ENCODE measurements around the gene MRPL19. TPM values are rescaled to one million over a fixed set of nuclear protein-coding genes. Genes with fewer than 3 reads are reported as not detected.

Gene MRPL19
- total RNA-seq, 1 donor from 2014 or later, result 47.6 TPM

DNA sequence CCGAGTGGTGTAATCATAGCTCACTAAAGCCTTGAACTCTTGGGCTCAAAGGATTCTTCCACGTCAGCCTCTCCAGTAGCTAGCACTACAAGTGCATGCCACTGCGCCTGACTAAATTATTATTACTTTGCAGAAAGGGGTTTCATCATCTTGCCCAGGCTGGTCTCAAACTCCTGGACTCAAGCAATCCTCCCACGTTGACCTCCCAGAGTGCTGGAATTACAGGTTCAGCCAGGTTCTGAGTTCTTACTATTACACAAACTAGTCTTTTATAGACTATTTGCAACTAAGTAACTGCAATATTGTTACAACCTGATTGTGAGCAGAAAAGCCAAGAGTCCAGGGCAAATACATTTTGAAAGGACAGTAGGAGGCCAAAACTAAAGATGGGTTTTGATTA lies 35.9 kb upstream of the MRPL19 start:
- TF ChIP-seq, protein P1, sequence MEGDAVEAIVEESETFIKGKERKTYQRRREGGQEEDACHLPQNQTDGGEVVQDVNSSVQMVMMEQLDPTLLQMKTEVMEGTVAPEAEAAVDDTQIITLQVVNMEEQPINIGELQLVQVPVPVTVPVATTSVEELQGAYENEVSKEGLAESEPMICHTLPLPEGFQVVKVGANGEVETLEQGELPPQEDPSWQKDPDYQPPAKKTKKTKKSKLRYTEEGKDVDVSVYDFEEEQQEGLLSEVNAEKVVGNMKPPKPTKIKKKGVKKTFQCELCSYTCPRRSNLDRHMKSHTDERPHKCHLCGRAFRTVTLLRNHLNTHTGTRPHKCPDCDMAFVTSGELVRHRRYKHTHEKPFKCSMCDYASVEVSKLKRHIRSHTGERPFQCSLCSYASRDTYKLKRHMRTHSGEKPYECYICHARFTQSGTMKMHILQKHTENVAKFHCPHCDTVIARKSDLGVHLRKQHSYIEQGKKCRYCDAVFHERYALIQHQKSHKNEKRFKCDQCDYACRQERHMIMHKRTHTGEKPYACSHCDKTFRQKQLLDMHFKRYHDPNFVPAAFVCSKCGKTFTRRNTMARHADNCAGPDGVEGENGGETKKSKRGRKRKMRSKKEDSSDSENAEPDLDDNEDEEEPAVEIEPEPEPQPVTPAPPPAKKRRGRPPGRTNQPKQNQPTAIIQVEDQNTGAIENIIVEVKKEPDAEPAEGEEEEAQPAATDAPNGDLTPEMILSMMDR (IDR thresholded peaks at IDR 0.05; ENCODE audit: unreplicated experiment), result no peak
- Mint-ChIP-seq H3K4me1 (peaks cover 10% of the 10 kb centered on the region), H3K27ac (no peak overlapping the region), H3K27me3 (ENCODE audit: low read depth) (peaks cover 43% of the 10 kb centered on the region), H3K36me3 (no peaks in the 10 kb centered on the region), H3K9me3 (no peaks in the 10 kb centered on the region), H3K4me3 (no peak overlapping the region)
- no peak for DNase-seq (ENCODE audit: low spot score in 2 of 2, unreplicated experiment in 2 of 2)

DNA sequence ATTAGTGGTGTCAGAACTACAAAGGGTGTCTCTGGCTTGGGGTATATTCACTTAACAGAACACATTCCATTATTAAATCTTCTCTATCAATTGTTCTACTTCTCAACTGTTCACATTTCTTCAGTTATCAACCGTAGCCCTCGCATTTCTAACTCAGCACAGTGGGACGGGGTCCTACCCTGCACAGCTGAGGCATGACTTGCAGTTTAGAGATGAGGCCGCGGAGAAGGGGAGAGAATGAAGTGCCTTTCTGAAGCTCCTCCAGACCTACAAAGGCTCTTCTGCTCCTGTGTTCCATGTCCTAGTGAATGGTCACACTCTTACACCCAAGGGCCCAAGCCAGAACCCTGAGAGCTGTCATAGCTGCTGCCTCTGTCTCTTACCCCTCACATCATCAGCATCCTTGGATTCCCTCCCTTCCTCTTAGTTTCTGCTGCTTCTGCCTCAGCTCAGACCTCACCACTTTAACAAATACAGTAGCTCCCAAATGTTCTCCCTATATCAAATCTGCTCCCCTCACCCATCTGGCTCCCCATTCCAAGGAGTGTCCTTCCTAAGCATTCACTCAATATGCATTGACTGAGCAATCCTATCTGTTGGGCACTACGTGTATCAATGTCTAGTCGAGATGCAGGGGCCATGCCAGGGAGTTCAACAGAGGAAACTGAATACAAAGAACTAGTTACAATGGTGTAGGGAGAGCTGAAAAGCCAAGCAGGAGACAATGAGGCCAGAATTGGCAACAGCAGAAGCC lies 34.3 kb upstream of the MRPL19 start:
- Mint-ChIP-seq H3K27me3 (ENCODE audit: low read depth) (peaks cover 40% of the 10 kb centered on the region), H3K4me3 (no peak overlapping the region), H3K9me3 (peaks cover 2% of the 10 kb centered on the region), H3K36me3 (no peaks in the 10 kb centered on the region), H3K4me1 (no peaks in the 10 kb centered on the region), H3K27ac (no peak overlapping the region)
- DNase-seq (ENCODE audit: low spot score in 2 of 2, unreplicated experiment in 2 of 2), result no peak
- TF ChIP-seq, protein P1 (IDR thresholded peaks at IDR 0.05; ENCODE audit: unreplicated experiment), result no peak

DNA sequence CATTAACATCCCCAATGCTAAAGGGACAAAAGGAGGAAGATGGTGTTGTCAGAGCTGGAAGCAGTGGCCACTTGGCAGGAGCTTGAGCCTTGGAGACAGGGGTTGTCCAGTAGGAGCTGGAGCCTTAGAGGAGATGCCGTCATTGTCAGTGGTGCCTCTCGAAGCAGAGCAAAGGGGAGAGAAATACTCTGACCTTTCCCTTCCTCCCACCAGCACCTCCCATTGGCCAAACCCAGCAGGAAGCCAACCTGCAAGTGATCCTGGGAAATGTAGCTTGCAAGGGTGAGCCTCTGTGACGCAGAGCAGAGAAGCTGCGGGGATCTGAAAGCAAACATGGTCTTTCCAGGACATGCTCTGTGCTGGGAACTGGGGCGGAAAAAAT lies 33.7 kb upstream of the MRPL19 start:
- DNase-seq (ENCODE audit: low spot score in 2 of 2, unreplicated experiment in 2 of 2), result no peak
- no peak overlapping the region for H3K27ac Mint-ChIP-seq
- H3K27me3 Mint-ChIP-seq (ENCODE audit: low read depth), result peaks cover 36% of the 10 kb centered on the region
- H3K9me3 Mint-ChIP-seq, result peaks cover 5% of the 10 kb centered on the region
- no peaks in the 10 kb centered on the region for H3K36me3 Mint-ChIP-seq
- TF ChIP-seq, protein P1 (IDR thresholded peaks at IDR 0.05; ENCODE audit: unreplicated experiment), result no peak
- no peak overlapping the region for H3K4me3 Mint-ChIP-seq
- no peaks in the 10 kb centered on the region for H3K4me1 Mint-ChIP-seq

DNA sequence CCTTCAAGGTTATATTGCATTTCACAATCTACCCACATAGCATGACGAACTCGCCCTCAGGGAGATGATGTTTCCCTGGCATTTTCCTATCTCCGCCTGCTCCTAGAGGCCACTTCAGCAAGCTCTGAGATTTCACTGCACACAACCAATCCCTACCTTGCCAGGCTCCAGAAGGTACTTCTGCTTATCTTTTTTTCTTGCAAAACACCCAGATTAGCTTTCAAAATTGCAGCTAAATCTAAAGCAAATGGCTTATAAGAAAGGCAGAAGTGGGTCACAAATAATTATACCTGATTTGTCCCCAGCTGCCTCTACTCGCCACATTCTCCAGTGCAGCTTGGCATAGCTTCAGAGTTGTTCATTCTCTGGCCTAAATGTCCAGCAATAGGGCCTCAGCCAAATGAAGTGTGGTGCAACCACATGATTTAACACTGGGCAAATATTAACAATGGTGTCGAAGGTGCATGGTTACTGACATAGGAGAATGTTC lies 32.4 kb upstream of the MRPL19 start:
- no peaks in the 10 kb centered on the region for H3K36me3 Mint-ChIP-seq
- DNase-seq (ENCODE audit: low spot score in 2 of 2, unreplicated experiment in 2 of 2), result no peak
- TF ChIP-seq, protein P1 (IDR thresholded peaks at IDR 0.05; ENCODE audit: unreplicated experiment), result no peak
- H3K9me3 Mint-ChIP-seq, result peaks cover 5% of the 10 kb centered on the region
- H3K4me1 Mint-ChIP-seq, result peaks cover 2% of the 10 kb centered on the region
- H3K4me3 Mint-ChIP-seq, result no peak overlapping the region
- peaks cover 32% of the 10 kb centered on the region for H3K27me3 Mint-ChIP-seq (ENCODE audit: low read depth)
- H3K27ac Mint-ChIP-seq, result no peak overlapping the region

DNA sequence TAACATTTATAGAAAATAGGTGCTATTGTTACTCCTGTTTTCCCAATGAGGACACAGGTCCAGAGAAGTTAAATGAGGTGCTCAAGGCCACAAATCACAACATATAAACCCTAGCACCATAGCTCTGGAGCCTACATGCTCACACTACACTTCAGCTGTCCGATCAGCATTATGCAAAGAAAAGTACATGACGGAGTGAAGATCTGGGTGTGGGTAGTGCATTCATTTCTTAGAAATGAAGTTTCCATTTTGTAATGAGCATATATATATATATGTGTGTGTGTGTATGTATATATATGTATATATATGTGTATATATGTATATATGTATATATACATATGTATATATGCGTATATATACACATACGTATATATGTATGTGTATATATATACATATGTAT lies 30.2 kb upstream of the MRPL19 start:
- Mint-ChIP-seq H3K4me1 (peaks cover 2% of the 10 kb centered on the region), H3K27me3 (ENCODE audit: low read depth) (peaks cover 15% of the 10 kb centered on the region), H3K36me3 (no peaks in the 10 kb centered on the region), H3K27ac (no peak overlapping the region), H3K4me3 (no peak overlapping the region), H3K9me3 (peaks cover 5% of the 10 kb centered on the region)
- TF ChIP-seq, protein P1 (IDR thresholded peaks at IDR 0.05; ENCODE audit: unreplicated experiment), result no peak
- no peak for DNase-seq (ENCODE audit: low spot score in 2 of 2, unreplicated experiment in 2 of 2)
